GM23338 (cell line): Measurements from ENCODE around the gene TBC1D17. TPM values are rescaled to one million over a fixed set of nuclear protein-coding genes. Genes with fewer than 3 reads are reported as not detected.

Experiments
- ATAC-seq: fragments of 200-7000 bp; cut with Tn5 transposase; 3 replicates; pipeline ENCODE4 v1.9.1; 2020
- DNase-seq: peaks from one replicate; pipeline ENCODE4 v3.0.0-alpha.2; 2015; ENCODE audit warnings: low spot score
- H2AFZ ChIP-seq: fragments of 200-600 bp; sonication (generic); 2 replicates; pipeline ENCODE4 v1.8.0; 2016; ENCODE audit warnings: antibody characterized with exemption, mild to moderate bottlenecking, moderate library complexity
- H3F3A ChIP-seq: fragments of 200-600 bp; sonication (generic); replicated peaks from 2 replicates; pipeline ENCODE4 v1.8.0; 2017; ENCODE audit warnings: antibody characterized with exemption, mixed run types, low read depth
- H3K27ac ChIP-seq: fragments of 200-600 bp; sonication (generic); 2 replicates; pipeline ENCODE4 v1.6.1; 2016; ENCODE audit warnings: low read depth
- H3K27me3 ChIP-seq: fragments of 200-600 bp; sonication (generic); 2 replicates; pipeline ENCODE4 v1.8.0; 2016; ENCODE audit warnings: mild to moderate bottlenecking, mixed run types, moderate library complexity; ENCODE audit not compliant: insufficient read depth
- H3K36me3 ChIP-seq: fragments of 200-600 bp; sonication (generic); 2 replicates; pipeline ENCODE4 v1.8.0; 2016; ENCODE audit warnings: mild to moderate bottlenecking; ENCODE audit not compliant: insufficient read depth
- H3K4me1 ChIP-seq: fragments of 200-600 bp; sonication (generic); 2 replicates; pipeline ENCODE4 v1.8.0; 2016; ENCODE audit warnings: mild to moderate bottlenecking, moderate library complexity; ENCODE audit not compliant: insufficient read depth
- H3K4me2 ChIP-seq: fragments of 200-600 bp; sonication (generic); 2 replicates; pipeline ENCODE4 v1.7.1; 2017; ENCODE audit warnings: mixed run types
- H3K4me3 ChIP-seq: fragments of 200-600 bp; sonication (generic); 2 replicates; pipeline ENCODE4 v1.6.1; 2016; ENCODE audit warnings: mixed run types
- H3K79me2 ChIP-seq: fragments of 200-600 bp; sonication (generic); replicated peaks from 2 replicates; pipeline ENCODE4 v1.8.0; 2017; ENCODE audit warnings: mild to moderate bottlenecking; ENCODE audit not compliant: insufficient read depth
- H3K9me2 ChIP-seq: fragments of 200-600 bp; sonication (generic); 2 replicates; pipeline ENCODE4 v1.8.0; 2017; ENCODE audit not compliant: insufficient read depth
- H4K20me1 ChIP-seq: fragments of 200-600 bp; sonication (generic); replicated peaks from 2 replicates; pipeline ENCODE4 v1.8.0; 2017; ENCODE audit warnings: mild to moderate bottlenecking; ENCODE audit not compliant: insufficient read depth
- H3K27ac Mint-ChIP-seq: 2 replicates; pipeline ENCODE4 v1.8.0; 2020; ENCODE audit warnings: inconsistent platforms, mild to moderate bottlenecking, moderate library complexity, mixed read lengths
- H3K27me3 Mint-ChIP-seq: 3 replicates; pipeline ENCODE4 v1.8.0; 2022; ENCODE audit warnings: low read depth, mild to moderate bottlenecking, moderate library complexity, mixed read lengths, inconsistent platforms; ENCODE audit not compliant: insufficient read depth, poor library complexity
- H3K36me3 Mint-ChIP-seq: 3 replicates; pipeline ENCODE4 v1.8.0; 2021; ENCODE audit warnings: low read depth, mild to moderate bottlenecking, inconsistent platforms, moderate library complexity, mixed read lengths
- H3K4me1 Mint-ChIP-seq: 3 replicates; pipeline ENCODE4 v1.8.0; 2020; ENCODE audit warnings: mild to moderate bottlenecking, inconsistent platforms, mixed read lengths
- H3K4me3 Mint-ChIP-seq: 3 replicates; pipeline ENCODE4 v1.8.0; 2021; ENCODE audit warnings: moderate library complexity, mild to moderate bottlenecking, inconsistent platforms, mixed read lengths
- H3K9me3 Mint-ChIP-seq: 3 replicates; pipeline ENCODE4 v1.8.0; 2020; ENCODE audit warnings: moderate library complexity, mild to moderate bottlenecking, inconsistent platforms, mixed read lengths
- EZH2phosphoT487 ChIP-seq: fragments of 200-600 bp; sonication (generic); IDR thresholded peaks from one replicate; pipeline ENCODE4 v1.8.1; 2018; ENCODE audit warnings: antibody characterized with exemption; ENCODE audit not compliant: unreplicated experiment
- ZNF331 ChIP-seq: fragments of 250-450 bp; sonication (Bioruptor Pico); IDR thresholded peaks from 2 replicates; pipeline ENCODE4 v1.5.0; 2020; ENCODE audit warnings: low read depth, mild to moderate bottlenecking, moderate library complexity
- polyA plus RNA-seq: library from polyadenylated mRNA; unstranded; fragments of >200 nt; fragmentation: Nextera tagmentation; extraction: Ambion mirVana; gene quantifications from 2 replicates; pipeline ENCODE4 v1.2.1, GENCODE V29; 2016
- total RNA-seq: library from RNA; depleted of rRNA; stranded (reverse); fragments of >200 nt; shearing (Covaris generic); gene quantifications from 2 replicates; pipeline ENCODE4 v1.2.3, GENCODE V29; 2014
- TF ChIP-seq, protein P1 (sequence below), 2 experiments: fragments of 200-600 bp in 1 of 2; sonication (generic) in 1 of 2; conservative IDR thresholded peaks; 2 replicates each; pipeline versions ENCODE4 v1.5.1 to v1.6.1; 2016 to 2017; ENCODE audit warnings: antibody characterized with exemption in 2 of 2, low read depth in 2 of 2, mild to moderate bottlenecking in 2 of 2, moderate library complexity in 1 of 2

Gene TBC1D17
- total and polyA plus RNA-seq, 2 experiments from 2014 or later = 19.3 to 43.1 TPM

DNA sequence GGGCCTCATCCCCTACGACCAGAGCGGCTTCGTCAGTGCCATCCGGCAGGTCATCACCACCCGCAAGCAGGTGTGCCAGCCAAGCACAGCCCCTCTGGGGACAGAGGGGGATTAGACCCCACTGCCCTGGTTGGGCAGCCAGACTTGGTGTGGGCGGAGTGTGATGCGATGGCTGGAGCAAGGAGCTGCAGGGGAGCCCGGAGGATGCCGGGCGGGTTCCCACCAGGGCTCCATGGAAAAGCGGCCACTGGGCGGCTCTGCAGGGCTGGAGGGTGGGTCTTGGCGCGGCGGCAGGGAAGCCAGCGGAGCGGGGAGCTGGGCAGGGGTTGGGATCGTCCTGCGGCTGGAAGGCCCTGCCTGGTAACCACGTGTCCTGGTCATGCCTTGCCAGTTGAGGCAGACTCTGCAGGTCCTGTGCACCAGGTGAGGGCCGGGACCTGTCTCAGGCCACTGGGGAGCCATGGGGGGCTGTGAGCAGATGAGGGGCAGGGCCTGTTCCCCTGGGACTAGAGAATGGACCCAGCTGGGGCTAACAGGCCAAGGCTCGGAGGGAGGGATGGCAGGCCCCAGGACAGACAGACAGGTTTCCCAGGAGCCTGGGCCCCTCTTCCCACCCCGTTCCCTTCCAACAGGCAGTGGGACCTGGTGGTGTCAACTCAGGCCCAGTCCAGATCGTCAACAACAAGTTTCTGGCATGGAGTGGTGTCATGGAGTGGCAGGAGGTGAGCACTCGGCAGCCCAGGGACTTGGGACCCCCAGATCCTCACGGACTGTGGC is 20.3 kb upstream of the TBC1D17 start:
- Histone ChIP-seq H3K4me3 (no peak overlapping the region), H3K4me2 (no peak overlapping the region), H3K4me1 (peaks cover 14% of the 10 kb centered on the region), H3K27ac (0 out of 2 replicates have a peak overlapping the region, but pooled peaks have one; percentile 6), H2AFZ (no peak overlapping the region), H3K27me3 (no peaks in the 10 kb centered on the region), H3K79me2 (peaks cover 18% of the 10 kb centered on the region), H3K36me3 (no peaks in the 10 kb centered on the region; the same call in 1 of the 2 replicates), H3F3A (peaks cover 64% of the 10 kb centered on the region), H4K20me1 (peaks cover 23% of the 10 kb centered on the region), H3K9me2 (no peaks in the 10 kb centered on the region)
- Mint-ChIP-seq H3K4me3 (no peak overlapping the region), H3K9me3 (peaks cover 4% of the 10 kb centered on the region; the same call in 2 of the 3 replicates), H3K36me3 (peaks cover 72% of the 10 kb centered on the region), H3K27me3 (peaks cover 54% of the 10 kb centered on the region), H3K27ac (no peak overlapping the region), H3K4me1 (peaks cover 21% of the 10 kb centered on the region)
- DNase-seq (no peak), ATAC-seq (peak; percentile 1; the same call in 1 of the 3 replicates)
- TF ChIP-seq, protein P1, sequence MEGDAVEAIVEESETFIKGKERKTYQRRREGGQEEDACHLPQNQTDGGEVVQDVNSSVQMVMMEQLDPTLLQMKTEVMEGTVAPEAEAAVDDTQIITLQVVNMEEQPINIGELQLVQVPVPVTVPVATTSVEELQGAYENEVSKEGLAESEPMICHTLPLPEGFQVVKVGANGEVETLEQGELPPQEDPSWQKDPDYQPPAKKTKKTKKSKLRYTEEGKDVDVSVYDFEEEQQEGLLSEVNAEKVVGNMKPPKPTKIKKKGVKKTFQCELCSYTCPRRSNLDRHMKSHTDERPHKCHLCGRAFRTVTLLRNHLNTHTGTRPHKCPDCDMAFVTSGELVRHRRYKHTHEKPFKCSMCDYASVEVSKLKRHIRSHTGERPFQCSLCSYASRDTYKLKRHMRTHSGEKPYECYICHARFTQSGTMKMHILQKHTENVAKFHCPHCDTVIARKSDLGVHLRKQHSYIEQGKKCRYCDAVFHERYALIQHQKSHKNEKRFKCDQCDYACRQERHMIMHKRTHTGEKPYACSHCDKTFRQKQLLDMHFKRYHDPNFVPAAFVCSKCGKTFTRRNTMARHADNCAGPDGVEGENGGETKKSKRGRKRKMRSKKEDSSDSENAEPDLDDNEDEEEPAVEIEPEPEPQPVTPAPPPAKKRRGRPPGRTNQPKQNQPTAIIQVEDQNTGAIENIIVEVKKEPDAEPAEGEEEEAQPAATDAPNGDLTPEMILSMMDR (conservative IDR thresholded peaks at IDR 0.05; ENCODE audit: low read depth in 2 of 2) = peak in 1 of 2 experiments; percentile 11; a peak in 1 of 4 replicates
- no peak for TF ChIP-seq ZNF331

- H3F3A ChIP-seq = peaks cover 61% of the 10 kb centered on the region
- no peaks in the 10 kb centered on the region for H3K9me2 ChIP-seq
- H2AFZ ChIP-seq = no peak overlapping the region
- peaks cover 56% of the 10 kb centered on the region for H3K27me3 Mint-ChIP-seq
- peaks cover 13% of the 10 kb centered on the region for H3K79me2 ChIP-seq
- ATAC-seq = no peak
- no peak overlapping the region for H3K4me3 Mint-ChIP-seq
- peaks cover 9% of the 10 kb centered on the region for H3K4me1 ChIP-seq
- H3K27me3 ChIP-seq = no peaks in the 10 kb centered on the region
- no peak for TF ChIP-seq EZH2phosphoT487
- no peak overlapping the region for H3K27ac Mint-ChIP-seq
- H3K4me1 Mint-ChIP-seq = peaks cover 16% of the 10 kb centered on the region
- peaks cover 20% of the 10 kb centered on the region for H4K20me1 ChIP-seq
- H3K36me3 Mint-ChIP-seq = peaks cover 69% of the 10 kb centered on the region
- no peaks in the 10 kb centered on the region; the same call in 1 of the 2 replicates for H3K36me3 ChIP-seq
- no peak overlapping the region for H3K4me3 ChIP-seq
- DNase-seq = no peak
- H3K4me2 ChIP-seq = no peak overlapping the region
- H3K9me3 Mint-ChIP-seq = peaks cover 4% of the 10 kb centered on the region; the same call in 2 of the 3 replicates
- H3K27ac ChIP-seq = peak overlapping the region; percentile 6; the same call in 1 of the 2 replicates
Measured at GRCh38 chr19:49857838-49858087, 19.7 kb upstream of the TBC1D17 start.

DNA sequence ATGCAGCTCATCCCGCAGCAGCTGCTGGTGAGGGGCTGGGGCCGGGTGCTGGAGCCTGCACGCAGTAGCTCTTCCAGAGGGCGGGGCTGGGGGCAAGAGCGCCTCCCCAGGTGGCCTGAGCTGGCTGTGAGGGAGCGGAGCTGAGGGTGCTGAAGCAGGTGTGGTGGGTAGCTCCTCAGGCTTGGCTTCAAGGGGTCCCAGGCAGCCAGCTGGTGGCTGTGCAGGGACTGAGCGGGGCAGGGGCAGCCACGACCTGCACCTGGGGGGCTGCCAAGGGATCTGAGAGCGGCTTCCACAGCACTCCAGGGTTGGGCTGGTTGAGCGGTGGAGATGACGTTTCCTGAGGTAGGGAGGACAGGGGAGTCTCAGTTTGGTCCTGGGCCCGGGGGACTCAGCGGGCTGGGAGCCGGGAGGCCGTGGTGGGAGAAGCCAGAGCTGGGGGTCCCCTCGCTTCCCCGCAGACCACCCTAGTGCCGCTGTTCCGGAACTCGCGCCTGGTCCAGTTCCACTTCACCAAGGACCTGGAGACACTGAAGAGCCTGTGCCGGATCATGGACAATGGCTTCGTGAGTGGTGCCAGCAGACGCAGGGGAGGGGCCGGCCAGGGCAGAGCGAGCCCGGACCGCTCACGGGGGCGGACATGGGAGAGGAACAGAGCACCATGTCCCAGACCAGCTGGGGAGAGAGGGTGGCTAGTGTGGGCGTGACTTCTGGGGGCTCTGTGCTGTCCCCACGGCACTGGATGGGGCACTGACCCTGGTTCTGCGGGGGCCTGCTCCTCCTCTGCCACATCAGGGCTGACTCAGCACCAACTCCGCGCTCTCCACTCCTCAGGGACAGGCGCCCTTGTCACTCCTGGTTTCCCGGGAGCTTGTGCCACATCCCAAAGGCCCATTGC is 19.2 kb upstream of the TBC1D17 start:
- Histone ChIP-seq H3K4me1 (peaks cover 3% of the 10 kb centered on the region; the same call in 1 of the 2 replicates), H4K20me1 (peaks cover 15% of the 10 kb centered on the region), H3K79me2 (peaks cover 9% of the 10 kb centered on the region), H3F3A (peaks cover 66% of the 10 kb centered on the region), H3K27me3 (no peaks in the 10 kb centered on the region), H3K27ac (peak overlapping the region; percentile 19; the same call in 1 of the 2 replicates), H3K9me2 (no peaks in the 10 kb centered on the region), H3K4me3 (no peak overlapping the region), H3K4me2 (no peak overlapping the region), H3K36me3 (peaks cover 3% of the 10 kb centered on the region; the same call in 1 of the 2 replicates), H2AFZ (no peak overlapping the region)
- Mint-ChIP-seq H3K9me3 (peaks cover 6% of the 10 kb centered on the region; the same call in 2 of the 3 replicates), H3K36me3 (peaks cover 68% of the 10 kb centered on the region), H3K4me1 (peaks cover 14% of the 10 kb centered on the region), H3K27me3 (peaks cover 53% of the 10 kb centered on the region), H3K4me3 (peak overlapping the region; percentile 14; the same call in 2 of the 3 replicates), H3K27ac (no peak overlapping the region)
- TF ChIP-seq, protein P1 (conservative IDR thresholded peaks at IDR 0.05; ENCODE audit: low read depth in 2 of 2) = no peak
- no peak for DNase-seq
- no peak for ATAC-seq
